AG09309 (cell line): Measurements from ENCODE around the gene SH3RF2.

Experiments
- DNase-seq: peaks from one replicate; pipeline ENCODE4 v3.0.0-alpha.2; 2010; ENCODE audit warnings: low read depth
- H3K4me3 ChIP-seq: 2 replicates; pipeline ENCODE4 v1.5.1; 2011; ENCODE audit warnings: mild to moderate bottlenecking, low read depth, low read length, moderate library complexity; ENCODE audit not compliant: control insufficient read depth
- TF ChIP-seq, protein P1 (sequence below): IDR thresholded peaks from 2 replicates; pipeline ENCODE4 v1.5.1; 2011; ENCODE audit warnings: mild to moderate bottlenecking, low read depth, low read length, inconsistent platforms; ENCODE audit not compliant: insufficient read depth, control insufficient read depth; ENCODE audit errors: missing control alignments

The SH3RF2 gene

DNA sequence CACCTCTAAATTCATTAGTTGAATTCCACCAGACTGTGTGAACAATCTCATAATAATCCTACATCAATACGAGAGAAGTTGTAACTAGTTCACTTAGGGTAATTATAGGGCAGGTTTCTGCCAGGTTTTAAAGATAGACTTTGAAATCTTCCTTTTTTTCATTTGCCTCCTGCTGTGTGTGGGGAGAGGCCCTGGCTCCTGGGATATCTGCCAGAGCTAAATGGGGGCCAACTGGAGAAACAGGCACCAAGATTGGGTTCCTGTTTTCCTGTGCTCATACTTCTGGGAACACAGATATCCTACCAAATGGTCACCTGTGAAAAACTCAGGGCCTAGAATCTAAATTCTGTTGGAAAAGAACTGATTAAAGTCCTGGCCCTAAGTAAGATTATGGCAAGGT, 42.3 kb downstream of the SH3RF2 start:
- DNase-seq = no peak
- TF ChIP-seq, protein P1, sequence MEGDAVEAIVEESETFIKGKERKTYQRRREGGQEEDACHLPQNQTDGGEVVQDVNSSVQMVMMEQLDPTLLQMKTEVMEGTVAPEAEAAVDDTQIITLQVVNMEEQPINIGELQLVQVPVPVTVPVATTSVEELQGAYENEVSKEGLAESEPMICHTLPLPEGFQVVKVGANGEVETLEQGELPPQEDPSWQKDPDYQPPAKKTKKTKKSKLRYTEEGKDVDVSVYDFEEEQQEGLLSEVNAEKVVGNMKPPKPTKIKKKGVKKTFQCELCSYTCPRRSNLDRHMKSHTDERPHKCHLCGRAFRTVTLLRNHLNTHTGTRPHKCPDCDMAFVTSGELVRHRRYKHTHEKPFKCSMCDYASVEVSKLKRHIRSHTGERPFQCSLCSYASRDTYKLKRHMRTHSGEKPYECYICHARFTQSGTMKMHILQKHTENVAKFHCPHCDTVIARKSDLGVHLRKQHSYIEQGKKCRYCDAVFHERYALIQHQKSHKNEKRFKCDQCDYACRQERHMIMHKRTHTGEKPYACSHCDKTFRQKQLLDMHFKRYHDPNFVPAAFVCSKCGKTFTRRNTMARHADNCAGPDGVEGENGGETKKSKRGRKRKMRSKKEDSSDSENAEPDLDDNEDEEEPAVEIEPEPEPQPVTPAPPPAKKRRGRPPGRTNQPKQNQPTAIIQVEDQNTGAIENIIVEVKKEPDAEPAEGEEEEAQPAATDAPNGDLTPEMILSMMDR = no peak
- no peak overlapping the region for H3K4me3 ChIP-seq

DNA sequence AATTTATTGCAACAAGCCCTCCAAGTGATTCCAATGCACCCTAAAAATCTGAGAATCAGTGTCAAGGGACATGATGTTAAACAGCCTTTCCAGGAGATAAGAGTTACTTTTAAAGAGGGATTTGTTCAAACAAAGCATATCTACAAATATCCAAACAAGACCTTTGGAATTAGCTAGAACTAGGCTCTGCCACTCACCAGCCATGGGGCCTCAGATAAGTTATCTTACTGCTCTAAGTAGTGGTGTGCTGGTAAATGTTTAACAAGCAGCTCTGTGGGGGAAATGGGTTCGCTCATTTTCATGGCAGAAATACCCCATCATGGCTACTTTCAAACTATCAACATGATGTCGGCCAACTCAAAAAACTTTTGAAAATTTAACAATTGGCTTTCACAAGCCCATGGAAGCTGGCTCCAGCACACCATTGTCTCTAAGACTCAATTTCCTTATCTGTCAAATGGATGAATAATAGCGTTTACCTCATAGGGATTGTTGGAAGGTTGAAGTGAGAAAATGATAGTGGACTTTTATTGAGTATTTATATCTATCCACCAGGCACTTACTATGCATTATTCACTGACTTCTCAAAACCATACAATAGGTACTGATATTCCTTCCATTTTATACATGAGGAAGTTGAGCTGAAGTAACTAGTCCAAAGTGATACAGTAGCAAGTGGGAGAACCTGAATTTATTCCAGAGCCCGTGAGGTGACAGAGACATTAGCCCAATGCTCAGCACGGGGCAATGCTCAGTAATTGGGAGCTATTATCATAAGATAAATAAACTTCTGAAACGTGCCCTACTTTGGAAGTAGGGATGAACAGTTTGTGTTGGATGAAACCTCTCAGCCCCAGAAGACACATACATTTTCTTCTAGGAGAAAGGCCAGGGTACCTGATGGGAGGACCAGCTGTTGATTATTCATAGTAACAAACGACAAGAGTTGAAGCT, 43.2 kb downstream of the SH3RF2 start:
- no peak for DNase-seq
- no peak overlapping the region for H3K4me3 ChIP-seq
- TF ChIP-seq, protein P1 = no peak

DNA sequence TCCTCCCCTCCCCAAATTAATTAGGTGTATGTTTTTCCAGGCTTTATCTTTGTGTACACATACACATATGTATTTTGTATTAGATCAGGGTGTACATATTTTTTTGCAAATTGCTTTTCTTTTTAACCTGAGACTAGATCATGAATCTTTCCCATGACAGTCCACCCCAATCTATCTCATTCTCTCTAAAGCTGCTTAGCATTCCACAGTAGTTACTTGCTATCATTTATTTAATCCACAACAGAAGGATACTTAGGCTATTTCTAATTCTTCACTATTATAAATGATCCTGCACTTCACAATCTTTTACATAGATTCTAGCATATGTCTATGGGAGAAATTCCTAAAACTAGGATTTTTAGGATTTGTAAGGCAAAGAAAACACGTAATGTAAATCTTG, 43.9 kb downstream of the SH3RF2 start:
- no peak overlapping the region for H3K4me3 ChIP-seq
- TF ChIP-seq, protein P1 = no peak
- no peak for DNase-seq

DNA sequence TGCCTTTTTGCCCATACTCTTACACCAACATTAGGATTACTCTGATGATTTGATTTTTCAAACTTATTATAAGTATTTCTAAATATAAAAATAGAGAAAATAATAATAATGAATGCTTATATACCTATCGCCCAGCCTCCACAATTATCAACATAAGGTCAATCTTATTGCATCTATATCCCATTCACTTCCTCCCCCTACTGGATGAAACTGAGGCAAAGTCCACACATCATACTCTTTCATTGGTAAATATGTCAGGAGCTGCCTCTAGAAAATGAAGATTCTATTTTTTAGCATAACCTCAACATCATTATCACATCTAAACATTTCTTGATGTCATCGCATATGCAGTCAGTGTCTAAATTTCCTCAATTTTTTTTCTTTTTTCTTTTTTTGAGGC, 44.3 kb downstream of the SH3RF2 start:
- no peak overlapping the region for H3K4me3 ChIP-seq
- TF ChIP-seq, protein P1 = no peak
- DNase-seq = no peak

DNA sequence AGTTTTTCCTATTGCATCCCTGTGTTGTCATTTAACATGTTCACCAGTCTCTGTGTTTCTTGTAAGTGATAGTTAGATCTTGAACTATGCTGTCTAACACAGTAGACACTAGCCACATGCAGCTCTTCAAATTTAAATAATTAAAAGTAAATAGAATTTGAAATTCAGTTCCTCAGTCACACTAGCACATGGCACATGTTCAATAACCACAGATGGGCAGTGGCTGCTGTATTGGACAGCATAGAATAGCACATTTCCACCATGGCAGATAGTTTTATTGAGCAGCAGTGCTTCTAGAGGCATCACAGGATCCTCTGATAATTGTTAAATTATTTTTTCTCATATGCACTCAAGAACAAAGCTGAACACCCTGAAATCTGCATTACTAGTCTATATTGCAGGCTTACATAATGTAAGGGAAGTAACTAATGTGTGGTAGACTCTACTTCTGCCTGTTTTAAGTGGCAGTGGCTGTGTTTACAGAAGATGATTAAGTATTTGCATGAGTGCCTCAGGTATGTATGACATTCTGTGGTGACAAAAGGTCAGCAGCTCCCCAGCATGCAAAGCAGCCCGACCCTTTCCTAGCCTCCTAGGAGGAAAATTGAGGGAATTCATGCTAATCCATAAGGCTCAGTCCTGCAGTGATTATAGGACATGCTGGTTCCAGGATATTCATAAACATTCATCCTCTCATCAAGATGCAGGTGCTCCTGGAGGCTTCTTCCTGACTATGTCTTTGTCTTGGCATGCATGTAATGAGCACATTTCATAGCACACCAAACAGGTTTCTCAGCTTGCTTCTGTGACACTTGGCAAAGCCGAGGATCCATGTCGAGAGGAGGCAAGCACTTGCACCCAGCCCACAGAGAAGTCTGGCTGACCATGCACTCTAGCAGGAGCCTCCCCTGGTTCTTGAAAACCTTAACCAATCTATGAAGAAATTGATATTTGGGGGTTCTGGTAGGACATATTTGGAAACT, 45.5 kb downstream of the SH3RF2 start:
- TF ChIP-seq, protein P1 = no peak
- DNase-seq = no peak
- H3K4me3 ChIP-seq = no peak overlapping the region

DNA sequence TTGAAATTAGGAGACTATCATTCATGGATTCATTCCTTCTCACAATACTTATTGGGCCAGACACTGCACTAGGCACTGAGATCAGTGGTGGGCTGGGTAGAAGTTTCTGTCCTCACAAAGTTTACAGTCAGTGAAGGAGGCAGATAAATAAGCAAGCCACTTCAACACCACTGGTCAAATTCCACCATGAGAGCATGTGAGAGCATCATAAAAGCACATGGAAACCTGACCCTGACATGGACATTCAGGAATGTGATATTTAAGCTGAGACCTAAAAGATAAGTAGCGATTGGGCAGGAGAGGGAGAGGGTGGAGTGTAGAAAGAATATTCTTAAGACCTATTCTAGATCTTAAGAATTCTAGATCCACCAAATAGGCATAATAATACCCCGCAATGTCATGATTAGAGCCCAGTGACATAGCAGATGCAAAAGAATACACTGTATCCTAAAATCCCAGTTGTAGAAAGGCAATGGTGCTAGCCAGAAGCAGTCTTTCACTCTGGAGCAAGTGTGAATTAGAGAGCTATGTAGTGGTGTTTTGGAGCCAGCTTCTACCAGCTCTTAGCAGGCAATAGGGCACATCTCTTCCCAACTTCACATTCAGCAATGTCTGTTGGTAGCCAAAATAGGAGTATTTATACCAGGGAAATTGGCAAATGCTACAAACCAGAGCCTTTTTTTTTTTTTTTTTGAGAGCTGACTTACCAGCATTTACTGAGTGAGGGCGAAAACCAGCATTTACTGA, 46.4 kb downstream of the SH3RF2 start:
- DNase-seq = no peak
- TF ChIP-seq, protein P1 = no peak
- H3K4me3 ChIP-seq = no peak overlapping the region
